GM12878 (cell line): ENCODE results near the gene ZMYND10. TPM values are rescaled to one million over a fixed set of nuclear protein-coding genes. Genes with fewer than 3 reads are reported as not detected.

Experiments
- ATAC-seq: fragments of 200-7000 bp; cut with Tn5 transposase; 3 replicates; pipeline ENCODE4 v1.9.1; 2020; ENCODE audit warnings: mild to moderate bottlenecking, moderate library complexity
- BruUV-seq: library from RNA; stranded (reverse); fragments of 400-500 nt; replicated peaks from 2 replicates; lab custom pipeline; 2021; lab: Mats Ljungman, UMichigan
- CTCF ChIA-PET: fragments of 300-600 bp; sonication (Branson Sonifier 250); formaldehyde crosslinking; extraction: SDS; loops from one replicate; lab custom pipeline; 2021; ENCODE audit warnings: inconsistent platforms; lab: Yijun Ruan, JAX
- POLR2A ChIA-PET: fragments of 350-600 bp; formaldehyde crosslinking; extraction: SDS; loops from one replicate; lab custom pipeline; 2021; ENCODE audit warnings: inconsistent platforms; lab: Charles Lee
- RAD21 ChIA-PET: fragments of 300-600 bp; sonication (Branson Sonifier 250); formaldehyde crosslinking; loops from one replicate; lab custom pipeline; 2023; ENCODE audit warnings: antibody characterized with exemption; ENCODE audit not compliant: unreplicated experiment; lab: Charles Lee
- SMC1A ChIA-PET: fragments of 300-600 bp; sonication (Branson Sonifier 250); formaldehyde crosslinking; loops from one replicate; lab custom pipeline; 2023; ENCODE audit not compliant: unreplicated experiment, uncharacterized antibody; lab: Charles Lee
- DNase-seq: peaks from one replicate; pipeline ENCODE4 v3.0.0-alpha.2; 2011; ENCODE audit warnings: low read depth, low spot score
- FAIRE-seq: peaks from 3 replicates; lab custom pipeline; 2011; peaks lifted over from hg19 to GRCh38; lab: Jason Lieb, UNC
- H2AFZ ChIP-seq: 2 replicates; pipeline ENCODE4 v1.6.0; 2011; ENCODE audit warnings: low read depth, low read length, control low read depth; ENCODE audit not compliant: control insufficient read depth
- H3K27ac ChIP-seq: 2 replicates; pipeline ENCODE4 v1.5.1; 2011; ENCODE audit warnings: control low read depth; ENCODE audit not compliant: control insufficient read depth, insufficient read depth
- H3K27me3 ChIP-seq, 2 experiments: replicated peaks in 1 of 2; 2 replicates each; pipeline versions ENCODE4 v1.6.0 to v1.6.1; 2011; ENCODE audit warnings: low read length in 1 of 2; ENCODE audit not compliant: control insufficient read depth in 2 of 2, insufficient read depth in 2 of 2
- H3K36me3 ChIP-seq, 2 experiments: 2 replicates each; pipeline ENCODE4 v1.5.1; 2011; ENCODE audit warnings: low read length in 1 of 2; ENCODE audit not compliant: control insufficient read depth in 2 of 2, insufficient read depth in 2 of 2
- H3K4me1 ChIP-seq: 2 replicates; pipeline ENCODE4 v1.6.1; 2011; ENCODE audit warnings: mild to moderate bottlenecking, low read length, moderate library complexity, mixed read lengths; ENCODE audit not compliant: control insufficient read depth, insufficient read depth
- H3K4me2 ChIP-seq: 2 replicates; pipeline ENCODE4 v1.6.0; 2011; ENCODE audit warnings: control low read depth; ENCODE audit not compliant: control insufficient read depth, insufficient read depth
- H3K4me3 ChIP-seq: fragments of 200-600 bp; sonication (generic); 2 replicates; pipeline ENCODE4 v1.5.1; 2016
- H3K79me2 ChIP-seq: 2 replicates; pipeline ENCODE4 v1.6.0; 2011; ENCODE audit warnings: low read length; ENCODE audit not compliant: control insufficient read depth, insufficient read depth
- H3K9ac ChIP-seq: 2 replicates; pipeline ENCODE4 v1.8.0; 2011; ENCODE audit warnings: low read length, control low read depth, mixed read lengths; ENCODE audit not compliant: control insufficient read depth, insufficient read depth
- H3K9me3 ChIP-seq: replicated peaks from 3 replicates; pipeline ENCODE4 v1.5.1; 2011; ENCODE audit warnings: mild to moderate bottlenecking, low read length; ENCODE audit not compliant: control insufficient read depth, insufficient read depth
- H4K20me1 ChIP-seq: 2 replicates; pipeline ENCODE4 v1.6.0; 2011; ENCODE audit not compliant: control insufficient read depth, insufficient read depth
- BHLHE40 ChIP-seq, 2 experiments: fragments of 450-650 bp in 1 of 2; IDR thresholded peaks; 2 replicates each; pipeline ENCODE4 v1.6.1; 2011 to 2017; ENCODE audit warnings: low read depth in 2 of 2, borderline replicate concordance in 1 of 2, improper control_type of control experiment in 1 of 2, low read length in 1 of 2, mild to moderate bottlenecking in 1 of 2
- CHD4 ChIP-seq: fragments of 200-600 bp; sonication (generic); IDR thresholded peaks from 2 replicates; pipeline ENCODE4 v1.6.1; 2016; ENCODE audit warnings: mild to moderate bottlenecking
- CREB1 ChIP-seq: IDR thresholded peaks from 2 replicates; pipeline ENCODE4 v1.6.1; 2012; ENCODE audit warnings: low read depth, mild to moderate bottlenecking, inconsistent platforms
- ESRRA ChIP-seq: IDR thresholded peaks from 2 replicates; pipeline ENCODE4 v1.6.1; 2012; ENCODE audit warnings: mild to moderate bottlenecking, low read length, improper control_type of control experiment
- EZH2 ChIP-seq: IDR thresholded peaks from 2 replicates; pipeline ENCODE4 v1.6.1; 2012; ENCODE audit warnings: low read depth, mild to moderate bottlenecking, control low read depth, inconsistent platforms, low read length, borderline replicate concordance; ENCODE audit not compliant: control insufficient read depth
- HDGF ChIP-seq: fragments of 450-650 bp; IDR thresholded peaks from 2 replicates; pipeline ENCODE4 v1.6.1; 2016; ENCODE audit warnings: antibody characterized with exemption
- KDM1A ChIP-seq: fragments of 200-600 bp; sonication (generic); IDR thresholded peaks from 2 replicates; pipeline ENCODE4 v1.6.1; 2016; ENCODE audit warnings: borderline replicate concordance
- LARP7 ChIP-seq: fragments of 450-650 bp; IDR thresholded peaks from 2 replicates; pipeline ENCODE4 v1.6.1; 2017; ENCODE audit warnings: mild to moderate bottlenecking
- NR2C2 ChIP-seq: IDR thresholded peaks from 2 replicates; pipeline ENCODE4 v1.6.1; 2011; ENCODE audit warnings: borderline replicate concordance, low read depth; ENCODE audit not compliant: control insufficient read depth, insufficient read length
- PAX5 ChIP-seq: IDR thresholded peaks from 2 replicates; pipeline ENCODE4 v1.6.1; 2011; ENCODE audit warnings: low read depth, low read length, borderline replicate concordance
- POLR2AphosphoS5 ChIP-seq: IDR thresholded peaks from 2 replicates; pipeline ENCODE4 v1.6.1; 2011; ENCODE audit warnings: mild to moderate bottlenecking, low read length, inconsistent platforms
- USF2 ChIP-seq: IDR thresholded peaks from 2 replicates; pipeline ENCODE4 v1.6.1; 2011; ENCODE audit warnings: low read depth, low read length, improper control_type of control experiment, borderline replicate concordance
- ZBTB4 ChIP-seq: fragments of 450-650 bp; formaldehyde crosslinking; IDR thresholded peaks from 2 replicates; pipeline ENCODE4 v1.4.0; 2022; ENCODE audit warnings: mild to moderate bottlenecking, moderate library complexity
- ZNF24 ChIP-seq: fragments of 450-650 bp; IDR thresholded peaks from 2 replicates; pipeline ENCODE4 v1.6.1; 2017; ENCODE audit warnings: antibody characterized with exemption, mild to moderate bottlenecking
- WGBS: methylation state at CpG from one replicate; pipeline ENCODE4 v1.1.6; 2016; ENCODE audit warnings: low lambda C conversion rate; ENCODE audit not compliant: insufficient replicate concordance, insufficient coverage; ENCODE audit errors: missing lambda C conversion rate; 5-methylcytosine and 5-hydroxymethylcytosine counted together
- in situ Hi-C: fragments of 300-500 bp; cut with MboI; formaldehyde crosslinking; loops from 9 replicates; pipeline ENCODE4 v1.14.3; 2018; ENCODE audit warnings: mixed read lengths
- intact Hi-C: fragments of 100-400 bp; cut with micrococcal nuclease; formaldehyde crosslinking; loops from one replicate; pipeline ENCODE4 v1.14.2; 2022; ENCODE audit not compliant: unreplicated experiment
- polyA plus RNA-seq, 11 experiments: library from polyadenylated mRNA; depleted of rRNA in 4 of 11; unstranded in 6 of 11; stranded (reverse) in 5 of 11; fragments of >200 nt; fragmentation: Nextera tagmentation in 4 of 11; fragmentation: Illumina TruSeq in 1 of 11; extraction: Ambion mirVana in 4 of 11; extraction: Trizol in 1 of 11; gene quantifications; 1 replicate in 1 of 11; 2 replicates in 10 of 11; pipeline versions ENCODE4 v1.2.1 to v1.2.3, GENCODE V29; 2011 to 2016; ENCODE audit warnings: inconsistent platforms in 2 of 11, missing spikeins in 2 of 11, low read depth in 1 of 11
- total RNA-seq, 4 experiments: library from RNA; depleted of rRNA in 3 of 4; stranded (reverse); fragments of >200 nt in 3 of 4; fragmentation: Illumina TruSeq in 1 of 4; extraction: Trizol in 1 of 4; gene quantifications; 2 replicates each; pipeline versions ENCODE4 v1.2.1 to v1.2.3, GENCODE V29; 2013 to 2021
- TF ChIP-seq, protein P1 (sequence below): fragments of 450-650 bp; IDR thresholded peaks from 2 replicates; pipeline ENCODE4 v1.6.1; 2014; ENCODE audit warnings: mild to moderate bottlenecking
- TF ChIP-seq, protein P2 (sequence below): IDR thresholded peaks from 2 replicates; pipeline ENCODE4 v1.6.1; 2012; ENCODE audit warnings: low read depth, low read length, improper control_type of control experiment
- TF ChIP-seq, protein P3 (sequence below): IDR thresholded peaks from 2 replicates; pipeline ENCODE4 v1.6.1; 2011; ENCODE audit warnings: mild to moderate bottlenecking, low read depth, low read length, moderate library complexity; ENCODE audit not compliant: insufficient replicate concordance

The ZMYND10 gene
- total and polyA plus RNA-seq, 10 of the 15 experiments (the other 5 are each of a cell fraction or from before 2014, with no cell fraction given) = 0.11 to 1.0 (median 0.37) TPM

GRCh38 chr3:50296721-50297383 lies 48.7 kb downstream of the ZMYND10 start:
- H3K9ac ChIP-seq = no peak overlapping the region
- H3K4me3 ChIP-seq = no peak overlapping the region
- TF ChIP-seq NR2C2 (no peak), CHD4 (no peak), POLR2AphosphoS5 (no peak), ZNF24 (no peak), ZBTB4 (CRISPR knock-in tag) (no peak), EZH2 (no peak), CREB1 (no peak), KDM1A (no peak), HDGF (no peak), USF2 (no peak), PAX5 (no peak), BHLHE40 (IDR thresholded peaks at IDR 0.05; ENCODE audit: borderline replicate concordance in 1 of 2, low read depth in 2 of 2, low read length in 1 of 2) (no peak), ESRRA (no peak), LARP7 (no peak)
- TF ChIP-seq, protein P1, sequence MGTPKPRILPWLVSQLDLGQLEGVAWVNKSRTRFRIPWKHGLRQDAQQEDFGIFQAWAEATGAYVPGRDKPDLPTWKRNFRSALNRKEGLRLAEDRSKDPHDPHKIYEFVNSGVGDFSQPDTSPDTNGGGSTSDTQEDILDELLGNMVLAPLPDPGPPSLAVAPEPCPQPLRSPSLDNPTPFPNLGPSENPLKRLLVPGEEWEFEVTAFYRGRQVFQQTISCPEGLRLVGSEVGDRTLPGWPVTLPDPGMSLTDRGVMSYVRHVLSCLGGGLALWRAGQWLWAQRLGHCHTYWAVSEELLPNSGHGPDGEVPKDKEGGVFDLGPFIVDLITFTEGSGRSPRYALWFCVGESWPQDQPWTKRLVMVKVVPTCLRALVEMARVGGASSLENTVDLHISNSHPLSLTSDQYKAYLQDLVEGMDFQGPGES = no peak
- TF ChIP-seq, protein P2, sequence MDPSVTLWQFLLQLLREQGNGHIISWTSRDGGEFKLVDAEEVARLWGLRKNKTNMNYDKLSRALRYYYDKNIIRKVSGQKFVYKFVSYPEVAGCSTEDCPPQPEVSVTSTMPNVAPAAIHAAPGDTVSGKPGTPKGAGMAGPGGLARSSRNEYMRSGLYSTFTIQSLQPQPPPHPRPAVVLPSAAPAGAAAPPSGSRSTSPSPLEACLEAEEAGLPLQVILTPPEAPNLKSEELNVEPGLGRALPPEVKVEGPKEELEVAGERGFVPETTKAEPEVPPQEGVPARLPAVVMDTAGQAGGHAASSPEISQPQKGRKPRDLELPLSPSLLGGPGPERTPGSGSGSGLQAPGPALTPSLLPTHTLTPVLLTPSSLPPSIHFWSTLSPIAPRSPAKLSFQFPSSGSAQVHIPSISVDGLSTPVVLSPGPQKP = no peak
- TF ChIP-seq, protein P3, sequence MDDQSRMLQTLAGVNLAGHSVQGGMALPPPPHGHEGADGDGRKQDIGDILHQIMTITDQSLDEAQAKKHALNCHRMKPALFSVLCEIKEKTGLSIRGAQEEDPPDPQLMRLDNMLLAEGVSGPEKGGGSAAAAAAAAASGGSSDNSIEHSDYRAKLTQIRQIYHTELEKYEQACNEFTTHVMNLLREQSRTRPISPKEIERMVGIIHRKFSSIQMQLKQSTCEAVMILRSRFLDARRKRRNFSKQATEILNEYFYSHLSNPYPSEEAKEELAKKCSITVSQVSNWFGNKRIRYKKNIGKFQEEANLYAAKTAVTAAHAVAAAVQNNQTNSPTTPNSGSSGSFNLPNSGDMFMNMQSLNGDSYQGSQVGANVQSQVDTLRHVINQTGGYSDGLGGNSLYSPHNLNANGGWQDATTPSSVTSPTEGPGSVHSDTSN = no peak
- ChIA-PET POLR2A (no interaction called here), CTCF (interaction anchor here (3.2 to 3.5 kb wide), 2 partner anchors 28 to 37 kb away, joined by 10 to 22 read pairs; no protein-coding TSS in a partner anchor), RAD21 (interaction anchor here (0.9 to 1.2 kb wide), 2 partner anchors 35 to 40 kb away, joined by 3 read pairs; no protein-coding TSS in a partner anchor), SMC1A (no interaction called here)
- peaks cover 5% of the 10 kb centered on the region for H3K79me2 ChIP-seq
- no peaks in the 10 kb centered on the region for H3K36me3 ChIP-seq
- FAIRE-seq = no peak
- no peaks in the 10 kb centered on the region for H3K27me3 ChIP-seq
- no peaks in the 10 kb centered on the region for H4K20me1 ChIP-seq
- WGBS = 82% methylated on average over 18 of the region's 18 CpGs
- DNase-seq = no peak
- BruUV-seq = no TSS peak
- in situ Hi-C loops (no loop called here), intact Hi-C loops (loop anchor here (5.0 kb wide), 1 partner anchor 40 kb away; no protein-coding TSS in a partner anchor)
- H3K9me3 ChIP-seq = no peaks in the 10 kb centered on the region
- no peak for ATAC-seq
- H3K4me1 ChIP-seq = peaks cover 4% of the 10 kb centered on the region
- H2AFZ ChIP-seq = no peak overlapping the region
- H3K27ac ChIP-seq = no peak overlapping the region
- no peak overlapping the region for H3K4me2 ChIP-seq
